Raji (cell line): ENCODE data around the gene COL8A1.

Experiments
- POLR2A ChIP-seq: IDR thresholded peaks from 2 replicates; pipeline ENCODE4 v1.6.1; 2011; ENCODE audit warnings: low read depth, low read length, control low read depth; ENCODE audit not compliant: insufficient read depth

The COL8A1 gene

GRCh38 chr3:99638167-99638948, at the start of gene COL8A1:
COL8A1 (plus strand) TSS chr3:99638594; CDS start chr3:99790683, 152,089 bp downstream.
- no peak for TF ChIP-seq POLR2A

- no peak for TF ChIP-seq POLR2A
Measured at GRCh38 chr3:99599894-99600293, 38.5 kb upstream of the COL8A1 start.

- TF ChIP-seq POLR2A, result no peak
Measured at GRCh38 chr3:99601515-99601914, 36.9 kb upstream of the COL8A1 start.

- TF ChIP-seq POLR2A, result no peak
Measured at GRCh38 chr3:99602183-99602582, 36.2 kb upstream of the COL8A1 start.

- TF ChIP-seq POLR2A, result no peak
Measured at GRCh38 chr3:99607151-99607550, 31.2 kb upstream of the COL8A1 start.

GRCh38 chr3:99614768-99615167, 23.6 kb upstream of the COL8A1 start:
- no peak for TF ChIP-seq POLR2A

GRCh38 chr3:99620077-99620767, 18.2 kb upstream of the COL8A1 start:
- TF ChIP-seq POLR2A, result no peak

- TF ChIP-seq POLR2A, result no peak
Measured at GRCh38 chr3:99620976-99621375, 17.4 kb upstream of the COL8A1 start.

- no peak for TF ChIP-seq POLR2A
Measured at GRCh38 chr3:99624496-99625236, 13.7 kb upstream of the COL8A1 start.

GRCh38 chr3:99625237-99625622, 13.2 kb upstream of the COL8A1 start:
- TF ChIP-seq POLR2A, result no peak

GRCh38 chr3:99625643-99626416, 12.6 kb upstream of the COL8A1 start:
- TF ChIP-seq POLR2A, result no peak

- TF ChIP-seq POLR2A, result no peak
Measured at GRCh38 chr3:99626417-99626788, 12.0 kb upstream of the COL8A1 start.

- TF ChIP-seq POLR2A, result no peak
Measured at GRCh38 chr3:99627062-99627826, 11.2 kb upstream of the COL8A1 start.

GRCh38 chr3:99630815-99631214, 7.6 kb upstream of the COL8A1 start:
- TF ChIP-seq POLR2A, result no peak
